Measurements from ENCODE around the gene MAP3K7. TPM values are rescaled to one million over a fixed set of nuclear protein-coding genes. Genes with fewer than 3 reads are reported as not detected.

MAP3K7 gene
- total and polyA plus RNA-seq, 2 of the 13 experiments (the other 11 are each of a cell fraction or from before 2014, with no cell fraction given): 24.1 to 24.4 TPM

DNA sequence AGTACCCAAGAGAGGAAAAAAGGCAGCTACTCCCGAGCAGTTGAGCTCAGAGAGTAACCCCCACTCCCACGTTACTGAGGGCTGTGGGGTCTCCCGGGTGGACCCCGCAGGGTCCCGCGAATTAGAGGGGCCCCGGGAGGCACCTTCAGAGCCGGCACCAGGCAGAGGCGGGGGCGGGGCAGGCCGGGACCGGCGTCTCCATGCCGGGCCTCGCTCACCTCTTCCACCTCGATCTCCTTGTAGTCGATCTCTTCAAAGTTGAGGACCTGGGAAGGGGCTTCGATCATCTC is 381 bp downstream of the MAP3K7 start:
- Histone ChIP-seq H3K36me3 (replicated peaks in 1 of 2; ENCODE audit: control insufficient read depth in 1 of 2, insufficient read depth in 2 of 2, low read length in 2 of 2) (no peaks in the 10 kb centered on the region), H4K20me1 (ENCODE audit: insufficient read depth, low read length) (peaks cover 13% of the 10 kb centered on the region; the same call in 1 of the 2 replicates), H2AFZ (ENCODE audit: low read length) (no peak overlapping the region), H3K79me2 (ENCODE audit: insufficient read depth, low read length) (peaks cover 49% of the 10 kb centered on the region), H3K27me3 (ENCODE audit: control insufficient read depth in 1 of 2, insufficient read depth in 2 of 2, low read length in 2 of 2) (no peaks in the 10 kb centered on the region; a peak in 1 of 5 replicates), H3K4me1 (ENCODE audit: insufficient read depth, low read length) (peaks cover 32% of the 10 kb centered on the region), H3K4me2 (ENCODE audit: low read depth, low read length) (peak overlapping the region; percentile 86), H3K9me3 (ENCODE audit: low read length) (no peaks in the 10 kb centered on the region), H3K9ac (ENCODE audit: insufficient read depth, low read depth, low read length) (peak overlapping the region; percentile 96), H3K4me3 (replicated peaks in 1 of 3; ENCODE audit: insufficient read depth in 1 of 3, low read depth in 2 of 3, low read length in 3 of 3) (peak overlapping the region; percentile 97 to 100 (median 99)), H3K27ac (ENCODE audit: extremely low read length, insufficient read depth, low read length) (peak overlapping the region; percentile 86)
- intact Hi-C loops (cut with micrococcal nuclease; ENCODE audit: unreplicated experiment): loop anchor here (2.0 to 10.0 kb wide), 2 partner anchors 84 to 642 kb away; no protein-coding TSS in a partner anchor
- CTCF ChIA-PET (ENCODE audit: low intra/inter-chr PET ratio, low total read pairs): no interaction called here
- in situ Hi-C loops (cut with HindIII; ENCODE audit: extremely low pct_ligation_motif_present, low pct_unique_long_range_greater_than_20kb): no loop called here
- POLR2A ChIA-PET: no interaction called here
- FAIRE-seq (no peak), ATAC-seq (no peak; the same call in 1 of the 3 replicates), DNase-seq (ENCODE audit: low spot score) (no peak)
- 0% methylated on average over 13 of the region's 18 CpGs for WGBS (ENCODE audit: low lambda C conversion rate)
- 0 out of 2 replicates have a peak, but pooled peaks have one; percentile 19 for TF ChIP-seq ZXDC (CRISPR knock-in tag; IDR thresholded peaks at IDR 0.05)
- no peak for TF ChIP-seq MAZ (IDR thresholded peaks at IDR 0.05; ENCODE audit: borderline replicate concordance, low read depth, low read length)
- no peak for TF ChIP-seq MAZ (CRISPR knock-in tag; IDR thresholded peaks at IDR 0.05; ENCODE audit: low read depth)
- no TSS peak for BruUV-seq (replicated peaks)

- Histone ChIP-seq H4K20me1 (ENCODE audit: insufficient read depth, low read length) (peaks cover 13% of the 10 kb centered on the region; the same call in 1 of the 2 replicates), H3K4me3 (replicated peaks in 1 of 3; ENCODE audit: insufficient read depth in 1 of 3, low read depth in 2 of 3, low read length in 3 of 3) (peak overlapping the region; percentile 31 to 97 (median 96); a peak in 4 of 6 replicates), H3K4me2 (ENCODE audit: low read depth, low read length) (peak overlapping the region; percentile 57), H3K9ac (ENCODE audit: insufficient read depth, low read depth, low read length) (peak overlapping the region; percentile 96; the same call in 1 of the 2 replicates), H3K27ac (ENCODE audit: extremely low read length, insufficient read depth, low read length) (no peak overlapping the region), H3K79me2 (ENCODE audit: insufficient read depth, low read length) (peaks cover 61% of the 10 kb centered on the region), H2AFZ (ENCODE audit: low read length) (no peak overlapping the region), H3K27me3 (ENCODE audit: control insufficient read depth in 1 of 2, insufficient read depth in 2 of 2, low read length in 2 of 2) (no peaks in the 10 kb centered on the region; a peak in 1 of 5 replicates), H3K36me3 (replicated peaks in 1 of 2; ENCODE audit: control insufficient read depth in 1 of 2, insufficient read depth in 2 of 2, low read length in 2 of 2) (no peaks in the 10 kb centered on the region), H3K4me1 (ENCODE audit: insufficient read depth, low read length) (peaks cover 32% of the 10 kb centered on the region), H3K9me3 (ENCODE audit: low read length) (no peaks in the 10 kb centered on the region)
- 93% methylated on average over 2 of the region's 2 CpGs for WGBS (ENCODE audit: low lambda C conversion rate)
- no peak for FAIRE-seq
- BruUV-seq (replicated peaks): TSS peak; percentile 53
- ATAC-seq: no peak
- ChIA-PET POLR2A (no interaction called here), CTCF (ENCODE audit: low intra/inter-chr PET ratio, low total read pairs) (no interaction called here)
- intact Hi-C loops (cut with micrococcal nuclease; ENCODE audit: unreplicated experiment) (loop anchor here (10.0 kb wide), 1 partner anchor 640 kb away; no protein-coding TSS in a partner anchor), in situ Hi-C loops (cut with HindIII; ENCODE audit: extremely low pct_ligation_motif_present, low pct_unique_long_range_greater_than_20kb) (no loop called here)
- peak; percentile 19; the same call in 1 of the 2 replicates for TF ChIP-seq RBFOX2 (IDR thresholded peaks at IDR 0.05; ENCODE audit: low read depth, low read length)
- no peak for TF ChIP-seq FOXC1 (CRISPR knock-in tag; IDR thresholded peaks at IDR 0.05; ENCODE audit: borderline replicate concordance)
- no peak for TF ChIP-seq SNAI1 (CRISPR knock-in tag; IDR thresholded peaks at IDR 0.05; ENCODE audit: borderline replicate concordance)
- TF ChIP-seq HMG20A (CRISPR knock-in tag; IDR thresholded peaks at IDR 0.05; ENCODE audit: borderline replicate concordance): no peak
- no peak for DNase-seq (ENCODE audit: low spot score)
These were observed 2.1 kb downstream of the MAP3K7 start for GRCh38 chr6:90584636-90585255.
